Measurements from ENCODE around the gene IMPDH2. TPM values are rescaled to one million over a fixed set of nuclear protein-coding genes. Genes with fewer than 3 reads are reported as not detected.

The IMPDH2 gene
- total RNA-seq, 2 experiments from 2014 or later = 535 to 557 TPM

- Mint-ChIP-seq H3K9me3 (no peaks in the 10 kb centered on the region), H3K4me1 (ENCODE audit: low read depth) (peaks cover 14% of the 10 kb centered on the region), H3K27ac (no peak overlapping the region), H3K36me3 (ENCODE audit: low read depth) (peaks cover 10% of the 10 kb centered on the region), H3K4me3 (no peak overlapping the region), H3K27me3 (no peaks in the 10 kb centered on the region)
- ChIA-PET POLR2A (interaction anchor here (1.2 to 7.1 kb wide), 4 partner anchors 8 to 24 kb away, joined by 3 to 200 read pairs (median 18); partner anchors contain the start of genes DALRD3, IMPDH2, NDUFAF3 and P4HTM), CTCF (interaction anchor here (1.7 kb wide), 1 partner anchor 17 kb away, joined by 7 read pairs; no protein-coding TSS in a partner anchor)
- intact Hi-C loops (cut with micrococcal nuclease) = no loop called here
- DNase-seq (no peak), ATAC-seq (no peak)
- no peak for TF ChIP-seq CTCF (IDR thresholded peaks at IDR 0.05)
These were observed 24.6 kb downstream of the IMPDH2 start for GRCh38 chr3:49004352-49005302.

- ChIA-PET POLR2A (interaction anchor here (0.6 to 1.4 kb wide), 4 partner anchors 9 to 272 kb away, joined by 3 to 6 read pairs (median 5); no protein-coding TSS in a partner anchor), CTCF (interaction anchor here (1.2 to 2.1 kb wide), 3 partner anchors 13 to 16 kb away, joined by 3 to 9 read pairs (median 4); no protein-coding TSS in a partner anchor)
- DNase-seq (no peak), ATAC-seq (no peak)
- Mint-ChIP-seq H3K4me1 (ENCODE audit: low read depth) (no peaks in the 10 kb centered on the region), H3K36me3 (ENCODE audit: low read depth) (no peaks in the 10 kb centered on the region), H3K27ac (no peak overlapping the region), H3K9me3 (no peaks in the 10 kb centered on the region), H3K4me3 (no peak overlapping the region), H3K27me3 (no peaks in the 10 kb centered on the region)
- no peak for TF ChIP-seq CTCF (IDR thresholded peaks at IDR 0.05)
- intact Hi-C loops (cut with micrococcal nuclease) = no loop called here
These were observed 28.0 kb downstream of the IMPDH2 start for GRCh38 chr3:49001155-49001554.

GRCh38 chr3:48999085-48999858 lies 29.9 kb downstream of the IMPDH2 start:
- Mint-ChIP-seq H3K4me1 (ENCODE audit: low read depth) (peaks cover 7% of the 10 kb centered on the region), H3K4me3 (no peak overlapping the region), H3K27ac (no peak overlapping the region), H3K27me3 (no peaks in the 10 kb centered on the region), H3K9me3 (no peaks in the 10 kb centered on the region), H3K36me3 (ENCODE audit: low read depth) (peaks cover 1% of the 10 kb centered on the region)
- TF ChIP-seq CTCF (IDR thresholded peaks at IDR 0.05) = no peak
- ChIA-PET CTCF (no interaction called here), POLR2A (no interaction called here)
- DNase-seq (no peak), ATAC-seq (no peak)
- intact Hi-C loops (cut with micrococcal nuclease) = no loop called here

- no peak for TF ChIP-seq CTCF (IDR thresholded peaks at IDR 0.05)
- H3K36me3 Mint-ChIP-seq (ENCODE audit: low read depth) = peaks cover 4% of the 10 kb centered on the region
- H3K27ac Mint-ChIP-seq = no peak overlapping the region
- H3K4me3 Mint-ChIP-seq = no peak overlapping the region
- no peaks in the 10 kb centered on the region for H3K27me3 Mint-ChIP-seq
- ATAC-seq (no peak), DNase-seq (no peak)
- H3K4me1 Mint-ChIP-seq (ENCODE audit: low read depth) = peaks cover 15% of the 10 kb centered on the region
- no peaks in the 10 kb centered on the region for H3K9me3 Mint-ChIP-seq
- ChIA-PET CTCF (interaction anchor here (1.3 to 2.2 kb wide), 2 partner anchors 9 to 10 kb away, joined by 5 to 10 read pairs; partner anchors contain the start of gene WDR6), POLR2A (interaction anchor here (1.1 to 3.0 kb wide), 3 partner anchors 9 to 20 kb away, joined by 3 to 13 read pairs (median 6); partner anchors contain the start of gene WDR6)
- intact Hi-C loops (cut with micrococcal nuclease) = no loop called here
These were observed 31.2 kb downstream of the IMPDH2 start for GRCh38 chr3:48997714-48998637.

Measured in activated CD8-positive, alpha-beta T cell treated with anti-CD3 and anti-CD28 coated beads for 36 hours (primary cell).